Esophagus muscularis mucosa (tissue), 3 donors: Measurements from ENCODE around the gene ITPR2.

Experiments used
- CTCF ChIP-seq, 3 experiments: fragments of 200-600 bp in 2 of 3; fragments of 450-650 bp in 1 of 3; sonication (generic) in 2 of 3; IDR thresholded peaks; one replicate each; pipeline ENCODE4 v1.5.1; 2017 to 2019; ENCODE audit warnings: antibody characterized with exemption in 3 of 3, mild to moderate bottlenecking in 2 of 3, moderate library complexity in 1 of 3
- POLR2A ChIP-seq: fragments of 450-650 bp; IDR thresholded peaks from one replicate; pipeline ENCODE4 v1.6.1; 2017; ENCODE audit warnings: antibody characterized with exemption, moderate library complexity, mild to moderate bottlenecking, low read depth
- POLR2AphosphoS5 ChIP-seq, 2 donors: sonication (generic); formaldehyde crosslinking; IDR thresholded peaks; one replicate each; pipeline ENCODE4 v1.6.1; 2017; ENCODE audit warnings: antibody characterized with exemption in 2 of 2

- no peak for TF ChIP-seq CTCF (IDR thresholded peaks at IDR 0.05)
- no peak for TF ChIP-seq POLR2AphosphoS5 (IDR thresholded peaks at IDR 0.05)
- no peak for TF ChIP-seq POLR2A
These were observed 88.9 kb downstream of the ITPR2 start for GRCh38 chr12:26744042-26744626.
